ENCODE data around the gene ALPL. TPM values are rescaled to one million over a fixed set of nuclear protein-coding genes. Genes with fewer than 3 reads are reported as not detected.

ALPL gene
- total RNA-seq, 1 experiment from 2014 or later: 140 TPM

- TF ChIP-seq GRHL2 (CRISPR knock-in tag; IDR thresholded peaks at IDR 0.05; ENCODE audit: insufficient replicate concordance, severe bottlenecking) (no peak), JAZF1 (CRISPR knock-in tag; IDR thresholded peaks at IDR 0.05) (no peak), NFE2L1 (CRISPR knock-in tag; IDR thresholded peaks at IDR 0.05) (no peak), KAT7 (CRISPR knock-in tag; IDR thresholded peaks at IDR 0.05; ENCODE audit: borderline replicate concordance) (no peak), FOXK1 (CRISPR knock-in tag; IDR thresholded peaks at IDR 0.05) (no peak), ZNF121 (CRISPR knock-in tag; IDR thresholded peaks at IDR 0.05) (no peak), TEAD1 (CRISPR knock-in tag; IDR thresholded peaks at IDR 0.05) (no peak), IRF2 (CRISPR knock-in tag; IDR thresholded peaks at IDR 0.05; ENCODE audit: borderline replicate concordance, low read depth) (no peak), ELF4 (CRISPR knock-in tag; IDR thresholded peaks at IDR 0.05; ENCODE audit: low read depth) (no peak), CTCF (IDR thresholded peaks at IDR 0.05) (no peak)
- TF ChIP-seq, protein P1, sequence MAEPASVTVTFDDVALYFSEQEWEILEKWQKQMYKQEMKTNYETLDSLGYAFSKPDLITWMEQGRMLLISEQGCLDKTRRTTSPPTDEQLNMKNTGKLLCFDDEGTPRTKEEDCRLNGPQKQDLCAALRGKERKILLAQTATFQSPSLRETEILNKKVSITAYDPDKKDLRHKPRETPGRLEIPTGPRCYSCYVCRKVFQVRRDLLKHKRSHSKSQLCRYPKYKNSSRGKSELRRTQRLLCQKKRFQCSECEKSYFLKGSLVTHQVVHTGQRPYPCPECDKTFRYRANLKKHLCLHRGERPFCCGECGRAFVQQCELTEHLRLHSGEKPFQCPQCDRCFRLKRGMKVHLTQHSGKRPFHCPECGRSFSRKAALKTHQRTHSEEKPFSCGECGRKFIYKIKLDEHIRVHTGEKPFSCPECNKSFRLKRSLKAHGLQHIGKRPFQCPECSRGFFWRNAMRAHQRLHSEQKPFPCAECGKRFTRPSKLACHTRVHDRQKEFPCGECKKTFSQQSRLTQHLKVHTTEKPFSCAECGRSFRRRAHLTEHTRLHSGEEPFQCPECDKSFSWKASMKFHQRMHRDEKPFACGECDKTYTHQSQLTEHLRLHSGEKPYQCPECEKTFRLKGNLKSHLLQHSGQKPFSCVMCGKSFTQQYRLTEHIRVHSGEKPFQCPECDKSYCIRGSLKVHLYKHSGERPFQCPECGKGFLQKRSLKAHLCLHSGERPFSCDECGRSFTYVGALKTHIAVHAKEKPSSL (CRISPR knock-in tag; conservative IDR thresholded peaks at IDR 0.05): no peak
Observed at GRCh38 chr1:21590126-21590880, 81.1 kb downstream of the ALPL start (continued).

- DNase-seq (ENCODE audit: low spot score) (no peak), ATAC-seq (no peak)
- H3K9me3 Mint-ChIP-seq: no peaks in the 10 kb centered on the region
- H3K4me1 Mint-ChIP-seq: peaks cover 23% of the 10 kb centered on the region
- ChIA-PET POLR2A (no interaction called here), CTCF (interaction anchor here (1.6 kb wide), 1 partner anchor 320 kb away, joined by 3 read pairs; no protein-coding TSS in a partner anchor)
- H3K27ac Mint-ChIP-seq: no peak overlapping the region
- peaks cover 3% of the 10 kb centered on the region; the same call in 1 of the 2 replicates for H3K27me3 Mint-ChIP-seq (ENCODE audit: low read depth)
- H3K4me3 Mint-ChIP-seq: no peak overlapping the region
- no peaks in the 10 kb centered on the region for H3K36me3 Mint-ChIP-seq
- TF ChIP-seq PREB (CRISPR knock-in tag; IDR thresholded peaks at IDR 0.05; ENCODE audit: borderline replicate concordance) (no peak), RORB (CRISPR knock-in tag; IDR thresholded peaks at IDR 0.05) (no peak), ZNF396 (CRISPR knock-in tag; IDR thresholded peaks at IDR 0.05; ENCODE audit: borderline replicate concordance) (no peak), JAZF1 (CRISPR knock-in tag; IDR thresholded peaks at IDR 0.05) (no peak), ATF6 (CRISPR knock-in tag; IDR thresholded peaks at IDR 0.05) (no peak), ATF3 (CRISPR knock-in tag; conservative IDR thresholded peaks at IDR 0.05) (no peak), ELF4 (CRISPR knock-in tag; IDR thresholded peaks at IDR 0.05; ENCODE audit: low read depth) (no peak), NR1H2 (CRISPR knock-in tag; IDR thresholded peaks at IDR 0.05) (no peak)
- TF ChIP-seq, protein P2, sequence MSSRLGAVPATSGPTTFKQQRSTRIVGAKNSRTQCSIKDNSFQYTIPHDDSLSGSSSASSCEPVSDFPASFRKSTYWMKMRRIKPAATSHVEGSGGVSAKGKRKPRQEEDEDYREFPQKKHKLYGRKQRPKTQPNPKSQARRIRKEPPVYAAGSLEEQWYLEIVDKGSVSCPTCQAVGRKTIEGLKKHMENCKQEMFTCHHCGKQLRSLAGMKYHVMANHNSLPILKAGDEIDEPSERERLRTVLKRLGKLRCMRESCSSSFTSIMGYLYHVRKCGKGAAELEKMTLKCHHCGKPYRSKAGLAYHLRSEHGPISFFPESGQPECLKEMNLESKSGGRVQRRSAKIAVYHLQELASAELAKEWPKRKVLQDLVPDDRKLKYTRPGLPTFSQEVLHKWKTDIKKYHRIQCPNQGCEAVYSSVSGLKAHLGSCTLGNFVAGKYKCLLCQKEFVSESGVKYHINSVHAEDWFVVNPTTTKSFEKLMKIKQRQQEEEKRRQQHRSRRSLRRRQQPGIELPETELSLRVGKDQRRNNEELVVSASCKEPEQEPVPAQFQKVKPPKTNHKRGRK (CRISPR knock-in tag; IDR thresholded peaks at IDR 0.05; ENCODE audit: borderline replicate concordance): no peak
- TF ChIP-seq, protein P1 (CRISPR knock-in tag; conservative IDR thresholded peaks at IDR 0.05): no peak
- TF ChIP-seq, protein P3, sequence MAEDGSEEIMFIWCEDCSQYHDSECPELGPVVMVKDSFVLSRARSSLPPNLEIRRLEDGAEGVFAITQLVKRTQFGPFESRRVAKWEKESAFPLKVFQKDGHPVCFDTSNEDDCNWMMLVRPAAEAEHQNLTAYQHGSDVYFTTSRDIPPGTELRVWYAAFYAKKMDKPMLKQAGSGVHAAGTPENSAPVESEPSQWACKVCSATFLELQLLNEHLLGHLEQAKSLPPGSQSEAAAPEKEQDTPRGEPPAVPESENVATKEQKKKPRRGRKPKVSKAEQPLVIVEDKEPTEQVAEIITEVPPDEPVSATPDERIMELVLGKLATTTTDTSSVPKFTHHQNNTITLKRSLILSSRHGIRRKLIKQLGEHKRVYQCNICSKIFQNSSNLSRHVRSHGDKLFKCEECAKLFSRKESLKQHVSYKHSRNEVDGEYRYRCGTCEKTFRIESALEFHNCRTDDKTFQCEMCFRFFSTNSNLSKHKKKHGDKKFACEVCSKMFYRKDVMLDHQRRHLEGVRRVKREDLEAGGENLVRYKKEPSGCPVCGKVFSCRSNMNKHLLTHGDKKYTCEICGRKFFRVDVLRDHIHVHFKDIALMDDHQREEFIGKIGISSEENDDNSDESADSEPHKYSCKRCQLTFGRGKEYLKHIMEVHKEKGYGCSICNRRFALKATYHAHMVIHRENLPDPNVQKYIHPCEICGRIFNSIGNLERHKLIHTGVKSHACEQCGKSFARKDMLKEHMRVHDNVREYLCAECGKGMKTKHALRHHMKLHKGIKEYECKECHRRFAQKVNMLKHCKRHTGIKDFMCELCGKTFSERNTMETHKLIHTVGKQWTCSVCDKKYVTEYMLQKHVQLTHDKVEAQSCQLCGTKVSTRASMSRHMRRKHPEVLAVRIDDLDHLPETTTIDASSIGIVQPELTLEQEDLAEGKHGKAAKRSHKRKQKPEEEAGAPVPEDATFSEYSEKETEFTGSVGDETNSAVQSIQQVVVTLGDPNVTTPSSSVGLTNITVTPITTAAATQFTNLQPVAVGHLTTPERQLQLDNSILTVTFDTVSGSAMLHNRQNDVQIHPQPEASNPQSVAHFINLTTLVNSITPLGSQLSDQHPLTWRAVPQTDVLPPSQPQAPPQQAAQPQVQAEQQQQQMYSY (CRISPR knock-in tag; IDR thresholded peaks at IDR 0.05): no peak
Observed at GRCh38 chr1:21590934-21591333, 81.7 kb downstream of the ALPL start.
